Stimulated activated naive CD4-positive, alpha-beta T cell (primary cell): ENCODE data around the gene ZNF202.

ENCODE experiments used
- DNase-seq, 6 experiments: peaks; one replicate each; lab custom pipeline; 2025; lab: John Stamatoyannopoulos, UW

ZNF202 gene

DNA sequence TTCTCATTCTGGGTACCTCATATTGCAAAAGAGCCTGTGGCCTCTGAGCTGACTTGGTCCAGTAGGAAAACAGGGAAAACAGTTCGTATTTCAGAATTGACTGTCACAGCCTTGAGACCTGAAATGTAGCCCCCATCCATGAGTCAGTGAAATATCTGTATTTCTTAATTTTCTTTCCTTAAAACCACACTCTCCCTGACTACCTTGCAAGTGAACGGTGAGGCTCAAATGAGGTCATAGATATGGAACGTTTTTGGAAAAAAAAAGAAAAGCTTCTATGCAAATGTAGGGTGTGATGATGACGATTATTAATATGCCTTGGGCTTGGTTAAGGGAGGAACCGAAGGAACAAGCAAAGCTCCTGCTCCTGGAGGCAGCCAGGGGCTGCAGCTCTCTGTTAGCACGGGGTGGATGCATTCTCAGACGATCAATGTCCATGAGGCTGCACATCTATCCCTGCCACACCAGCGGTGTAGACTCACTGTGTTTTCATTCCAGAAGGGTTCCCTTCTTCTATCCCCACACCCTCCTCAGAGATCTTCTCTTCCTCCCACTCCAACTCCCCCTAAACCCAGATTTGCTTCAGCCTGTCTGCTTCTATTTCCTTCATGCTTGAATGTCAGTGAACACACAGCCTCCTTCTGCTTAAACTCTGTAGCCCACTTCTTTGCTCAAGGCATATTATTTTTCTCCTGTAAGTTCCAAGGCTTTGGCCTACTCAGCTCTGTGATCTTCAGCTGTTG, 57.9 kb downstream of the ZNF202 start:
- no peak for DNase-seq

DNA sequence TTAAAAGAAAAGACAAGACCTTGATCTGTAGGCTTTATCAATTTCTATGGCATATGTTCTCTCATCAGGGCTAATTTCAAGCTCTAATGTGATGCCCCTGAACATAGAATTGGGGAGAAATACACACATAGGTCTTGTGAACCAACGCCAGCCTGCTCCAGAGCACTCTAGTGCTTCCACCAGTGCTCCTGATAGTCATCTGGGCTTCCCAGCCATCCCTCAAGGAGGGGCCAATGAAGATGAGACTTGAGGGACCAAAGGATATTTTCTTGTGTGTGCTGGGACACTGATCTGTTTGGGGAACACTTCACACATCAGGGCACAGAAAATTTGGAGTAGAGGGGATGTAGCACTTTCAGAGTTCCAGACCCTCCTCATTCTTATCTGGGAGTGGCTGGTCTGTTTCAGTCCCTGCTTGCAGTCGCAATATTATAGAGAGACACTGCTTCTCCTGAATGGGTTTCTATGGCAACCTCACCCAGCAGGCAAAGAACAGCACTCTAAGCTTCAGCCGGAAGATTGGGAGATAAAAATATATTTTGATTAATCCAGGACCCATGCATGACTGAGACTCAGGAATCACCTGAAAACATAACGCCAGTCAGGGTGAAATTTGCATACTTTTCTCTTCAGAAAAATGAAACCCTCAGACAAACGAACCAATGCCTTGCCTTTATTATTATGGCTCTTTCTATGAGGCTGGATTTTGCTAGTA, 58.6 kb downstream of the ZNF202 start:
- DNase-seq, result no peak

DNA sequence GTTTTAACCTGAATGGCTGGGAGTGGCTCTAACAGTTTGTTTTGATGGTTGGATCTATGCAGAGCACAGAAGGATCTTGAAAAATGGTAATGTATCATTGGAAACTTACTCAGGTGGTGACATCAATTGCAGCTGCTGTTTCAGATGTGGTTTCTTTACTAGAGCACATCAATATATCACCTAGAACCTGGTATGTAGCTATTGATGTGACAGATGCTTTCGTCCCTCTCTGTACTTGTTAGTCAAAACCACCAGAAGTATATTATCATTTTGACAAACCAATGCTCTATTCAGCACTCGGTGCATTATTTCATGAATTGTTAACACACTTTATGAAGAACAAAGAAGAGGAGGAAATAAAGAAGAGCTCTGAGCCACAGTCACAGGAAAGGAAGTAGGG, 60.4 kb downstream of the ZNF202 start:
- peak in 5 of 6 experiments; percentile 5 to 86 (median 82) for DNase-seq

DNA sequence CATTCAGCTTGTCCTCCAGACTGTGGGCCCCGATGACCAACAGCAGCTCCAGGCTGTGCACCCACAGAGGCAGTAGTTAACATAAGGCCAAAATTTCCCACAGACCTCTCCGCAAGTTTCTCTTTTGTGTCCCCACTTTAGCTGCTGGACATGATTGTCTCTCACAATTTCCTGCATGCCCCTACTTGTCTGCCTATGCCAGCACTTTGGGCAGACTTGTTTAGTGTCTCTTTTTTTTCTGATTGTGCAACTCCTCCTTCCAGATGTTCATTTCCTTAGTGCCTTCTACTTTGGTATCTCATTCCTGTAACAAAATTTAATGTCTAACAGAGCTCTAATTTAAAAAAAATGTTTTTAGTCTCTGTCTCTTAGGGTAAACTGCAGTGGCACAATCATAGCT, 63.2 kb downstream of the ZNF202 start:
- no peak for DNase-seq

DNA sequence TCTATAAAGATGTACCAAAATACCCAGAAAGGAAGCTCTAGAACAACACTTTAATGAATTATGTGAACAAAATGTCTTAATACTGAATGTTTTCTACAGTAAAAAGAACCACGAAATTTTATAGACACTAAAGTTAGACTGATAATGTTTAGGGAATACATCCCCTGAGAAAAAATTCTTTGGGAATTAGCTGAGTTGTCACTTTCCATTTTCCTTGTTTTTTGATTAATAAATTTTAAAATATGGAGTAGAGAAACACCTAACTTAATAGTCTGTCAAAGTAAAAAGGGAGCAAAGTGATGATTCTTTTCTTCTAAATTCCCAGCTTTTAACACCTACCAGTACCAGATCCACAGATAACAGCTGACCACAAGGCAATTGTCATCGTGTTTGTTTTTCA, 64.0 kb downstream of the ZNF202 start:
- no peak for DNase-seq

GRCh38 chr11:123674297-123674696, 67.2 kb downstream of the ZNF202 start:
- DNase-seq, result no peak
